Activated CD4-positive, alpha-beta T cell treated with anti-CD3 and anti-CD28 coated beads, Interleukin-2, Interleukin-4, amounts not matched to agents 100 ng/mL and 50 ng/mL, durations not matched to agents 16 hours and 8 hours (primary cell): ENCODE measurements around the gene CD81.
"Not testable (repeated sequence)": the region's sequence is repeated elsewhere in the genome, so short reads cannot be mapped to it uniquely, and the experiment has no call there.

Source experiments
- DNase-seq: peaks from one replicate; pipeline ENCODE4 v3.0.0-alpha.2; 2020; ENCODE audit warnings: low spot score

Gene CD81, protein sequence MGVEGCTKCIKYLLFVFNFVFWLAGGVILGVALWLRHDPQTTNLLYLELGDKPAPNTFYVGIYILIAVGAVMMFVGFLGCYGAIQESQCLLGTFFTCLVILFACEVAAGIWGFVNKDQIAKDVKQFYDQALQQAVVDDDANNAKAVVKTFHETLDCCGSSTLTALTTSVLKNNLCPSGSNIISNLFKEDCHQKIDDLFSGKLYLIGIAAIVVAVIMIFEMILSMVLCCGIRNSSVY

DNA sequence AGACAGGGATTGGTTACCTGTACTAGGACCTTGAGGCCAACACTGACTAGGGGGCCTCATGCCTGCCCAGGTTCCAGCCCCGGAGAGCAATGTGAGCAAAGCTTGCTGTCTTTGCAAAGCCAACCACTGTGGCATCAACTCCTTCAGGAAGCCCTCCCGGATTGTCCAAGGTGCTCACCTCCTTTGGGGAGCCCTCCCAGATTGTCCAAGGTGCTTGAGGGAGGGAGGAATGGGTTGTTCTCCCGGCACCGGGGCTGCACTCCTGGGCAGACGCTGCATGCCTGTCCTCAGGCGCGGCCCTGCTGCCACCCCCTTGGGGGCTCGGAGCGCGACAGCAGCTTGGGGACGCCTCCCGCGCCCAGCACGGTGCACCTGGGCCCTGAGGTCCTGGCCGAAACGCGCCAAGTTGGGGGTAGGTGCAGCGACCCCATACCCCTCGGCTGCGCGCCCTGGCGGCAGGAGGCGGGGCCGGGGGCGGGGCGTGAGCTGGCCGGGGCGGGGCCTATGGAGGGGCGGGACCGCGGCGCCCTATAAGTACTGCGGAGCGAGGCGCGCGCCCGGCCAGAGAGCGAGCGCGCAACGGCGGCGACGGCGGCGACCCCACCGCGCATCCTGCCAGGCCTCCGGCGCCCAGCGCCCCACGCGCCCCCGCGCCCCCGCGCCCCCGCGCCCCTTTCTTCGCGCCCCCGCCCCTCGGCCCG, at the start of gene CD81:
CD81 (plus strand) TSS at position 560 of the 701 bp plus-strand sequence. CDS start 240 bp downstream, outside the sequence.
- DNase-seq: peak; percentile 58

DNA sequence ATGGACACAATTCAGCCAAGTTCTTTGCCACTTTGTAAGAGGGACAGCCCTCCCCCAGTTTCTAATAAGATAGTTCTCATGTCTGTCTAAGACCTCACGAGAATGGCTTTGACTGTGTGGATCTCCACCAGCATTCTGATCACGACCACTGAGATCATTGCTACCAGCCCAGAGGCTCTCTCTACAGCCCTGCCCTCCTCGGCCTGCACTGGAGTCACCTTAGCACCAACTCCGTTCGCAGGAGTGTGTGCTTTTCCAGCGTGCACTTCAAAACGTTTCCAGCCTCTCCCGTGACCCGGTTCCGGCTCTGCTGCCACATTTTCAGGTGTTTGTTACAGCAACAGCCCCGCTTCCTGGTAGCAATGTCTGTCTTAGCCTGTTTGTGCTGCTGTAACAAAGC, 49.1 kb upstream of the CD81 start:
- no peak for DNase-seq

DNA sequence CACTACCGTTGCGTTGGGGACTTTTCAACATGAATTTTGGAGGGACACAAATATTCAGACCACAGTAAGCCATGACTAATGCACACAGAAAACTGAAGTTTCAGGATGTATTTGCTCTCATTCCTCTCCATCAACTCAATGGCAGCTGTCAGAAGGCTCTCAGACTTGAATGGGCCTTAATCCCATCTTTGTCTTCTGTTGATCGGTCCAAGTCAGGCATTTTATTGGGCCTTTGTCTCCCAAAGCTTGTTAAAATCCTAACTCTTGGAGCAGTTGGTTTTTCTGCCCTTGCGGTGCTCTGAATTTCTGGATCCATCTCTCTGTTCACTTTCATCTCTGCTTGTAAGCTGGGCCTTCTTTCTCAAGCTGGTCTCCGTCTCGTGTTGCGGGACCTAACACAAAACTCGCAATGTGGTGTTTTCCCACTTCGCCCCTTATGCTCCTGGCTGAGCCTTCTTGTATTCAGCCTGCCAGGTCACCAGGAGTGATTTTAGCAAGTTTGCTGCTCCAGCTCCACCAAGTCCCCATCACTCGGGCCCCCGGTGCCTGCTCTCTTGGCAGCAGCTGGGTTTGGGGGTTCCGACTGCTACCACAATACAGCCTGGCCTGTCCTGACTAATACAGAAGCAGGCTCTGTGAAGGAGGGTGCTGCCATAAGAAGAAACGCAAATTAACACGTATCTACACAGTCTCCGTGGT, 48.3 kb upstream of the CD81 start:
- DNase-seq: no peak

DNA sequence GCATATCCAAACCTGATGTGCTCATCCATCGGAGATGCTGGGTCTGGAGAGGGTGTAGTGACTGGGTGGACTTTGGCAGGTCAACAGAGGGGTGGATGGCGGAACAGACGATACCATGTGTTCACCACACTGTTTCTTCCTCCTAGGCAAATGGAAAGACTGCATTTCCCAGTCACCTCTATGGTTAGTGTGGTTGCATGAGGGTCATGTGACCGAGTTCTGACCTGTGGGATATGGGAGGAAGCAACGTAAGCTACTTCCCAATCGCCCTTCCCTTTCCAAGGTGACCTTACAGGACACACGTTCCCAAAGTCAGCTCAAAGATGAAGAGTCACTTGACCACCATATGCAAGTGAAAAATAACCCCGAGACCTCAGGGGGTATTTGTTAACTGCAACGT, 47.6 kb upstream of the CD81 start:
- DNase-seq: no peak

DNA sequence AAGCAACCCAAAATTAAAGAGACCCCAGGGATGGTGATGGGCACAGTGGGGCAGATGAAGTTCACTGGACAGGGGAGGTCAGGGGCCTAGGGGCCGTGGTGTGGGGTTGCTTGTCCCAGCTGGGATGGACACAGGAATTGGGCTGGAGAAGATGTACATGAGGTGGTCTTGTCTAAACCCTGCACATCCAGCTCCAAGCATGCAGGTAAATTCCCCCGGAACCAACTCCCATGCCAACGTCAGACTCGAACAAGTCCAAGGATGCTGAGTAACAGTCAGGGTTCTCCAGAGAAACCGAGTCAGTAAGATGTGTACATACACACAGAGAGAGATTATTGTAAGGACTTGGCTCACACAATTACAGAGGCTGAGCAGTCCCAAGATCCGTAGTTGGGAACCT, 46.4 kb upstream of the CD81 start:
- DNase-seq: no peak

DNA sequence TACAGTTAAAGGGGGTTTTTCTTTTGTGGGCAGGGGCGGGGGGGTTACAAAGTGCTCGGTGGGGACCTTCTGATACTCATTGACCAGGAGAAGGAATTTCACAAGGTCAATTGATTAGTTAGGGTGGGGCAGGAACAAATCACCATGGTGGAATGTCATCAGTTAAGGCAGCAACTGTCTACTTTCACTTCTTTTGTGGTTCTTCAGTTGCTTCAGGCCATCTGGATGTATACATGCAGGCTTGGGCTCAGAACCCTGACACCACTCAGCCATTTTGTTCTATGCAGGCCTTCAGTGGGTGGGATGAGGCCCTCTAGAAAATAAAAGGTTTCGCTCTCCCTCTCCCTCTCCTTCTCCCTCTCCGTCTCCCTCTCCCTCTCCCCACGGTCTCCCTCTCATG, 45.7 kb upstream of the CD81 start:
- no peak for DNase-seq

DNA sequence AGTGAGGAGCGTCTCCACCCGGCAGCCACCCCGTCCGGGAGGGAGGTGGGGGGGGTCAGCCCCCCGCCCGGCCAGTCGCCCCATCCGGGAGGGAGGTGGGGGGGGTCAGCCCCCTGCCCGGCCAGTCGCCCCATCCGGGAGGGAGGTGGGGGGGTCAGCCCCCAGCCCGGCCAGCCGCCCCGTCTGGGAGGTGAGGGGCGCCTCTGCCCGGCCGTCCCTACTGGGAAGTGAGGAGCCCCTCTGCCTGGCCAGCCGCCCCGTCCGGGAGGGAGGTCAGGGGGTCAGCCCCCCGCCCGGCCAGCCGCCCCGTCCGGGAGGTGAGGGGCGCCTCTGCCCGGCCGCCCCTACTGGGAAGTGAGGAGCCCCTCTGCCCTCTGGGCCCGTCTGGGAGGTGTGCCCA, 44.5 kb upstream of the CD81 start:
- not testable (repeated sequence) for DNase-seq

DNA sequence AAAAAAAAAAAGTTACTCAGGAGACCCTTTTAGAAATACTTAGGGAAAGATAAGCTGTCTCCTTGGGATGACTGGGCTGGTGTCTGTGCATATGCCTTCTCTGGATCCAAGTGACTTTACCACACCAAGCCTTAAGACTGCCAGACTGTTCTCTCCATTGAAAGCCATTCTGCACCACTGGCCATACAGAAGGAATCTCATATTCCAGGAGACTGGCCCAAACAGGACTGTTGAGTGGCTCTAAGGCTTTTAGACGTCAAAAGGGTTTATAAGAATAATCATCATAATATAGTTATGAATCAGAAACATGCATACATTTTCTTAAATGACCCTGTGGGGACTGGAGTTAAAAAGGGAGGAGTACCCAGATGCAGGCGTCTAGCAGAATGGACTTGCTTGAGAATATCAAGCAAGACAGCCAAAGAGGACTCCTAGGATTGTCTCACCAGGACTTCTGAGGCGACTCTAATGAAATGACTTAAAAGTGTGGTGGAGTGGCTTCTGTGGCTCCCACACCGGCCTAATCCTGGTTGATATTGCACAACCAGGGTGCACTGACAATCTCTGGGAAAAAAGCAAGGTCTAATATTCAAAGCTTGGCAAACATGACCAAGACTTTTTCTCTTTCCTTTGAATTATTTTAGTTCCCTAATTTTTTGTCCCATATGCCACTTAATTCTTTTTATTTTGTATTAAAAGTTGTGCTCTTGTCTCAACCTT, 43.5 kb upstream of the CD81 start:
- DNase-seq: not testable (repeated sequence)

DNA sequence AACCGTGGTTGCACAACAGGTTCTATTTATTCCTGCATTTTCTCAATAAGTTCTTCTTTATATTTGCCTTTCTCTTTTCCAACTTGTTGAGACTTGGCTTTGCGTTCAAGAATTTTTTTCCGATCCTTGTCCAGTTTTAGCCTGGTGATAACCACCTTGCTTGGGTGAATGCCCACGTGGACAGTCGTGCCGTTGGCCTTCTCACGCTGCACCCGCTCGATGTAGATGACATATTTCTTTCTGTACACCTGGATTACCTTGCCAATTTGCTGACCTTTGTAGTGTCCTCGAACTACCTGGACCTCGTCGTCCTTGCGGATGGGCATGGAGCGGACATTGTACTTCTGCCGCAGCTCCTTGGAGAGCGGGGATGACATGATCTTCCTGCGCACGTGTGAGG, 41.8 kb upstream of the CD81 start:
- DNase-seq: not testable (repeated sequence)

DNA sequence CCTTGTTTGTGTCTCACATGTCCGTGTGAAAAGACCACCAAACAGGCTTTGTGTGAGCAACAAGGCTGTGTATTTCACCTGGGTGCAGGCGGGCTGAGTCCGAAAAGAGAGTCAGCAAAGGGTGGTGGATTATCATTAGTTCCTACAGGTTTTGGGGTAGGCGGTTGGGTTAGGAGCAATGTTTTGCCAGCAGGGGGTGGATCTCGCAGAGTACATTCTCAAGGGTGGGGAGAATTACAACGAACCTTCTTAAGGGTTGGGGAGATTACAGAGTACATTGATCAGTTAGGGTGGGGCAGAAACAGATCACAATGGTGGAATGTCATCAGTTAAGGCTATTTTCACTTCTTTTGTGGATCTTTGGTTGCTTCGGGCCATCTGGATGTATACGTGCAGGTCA, 38.4 kb upstream of the CD81 start:
- not testable (repeated sequence) for DNase-seq

DNA sequence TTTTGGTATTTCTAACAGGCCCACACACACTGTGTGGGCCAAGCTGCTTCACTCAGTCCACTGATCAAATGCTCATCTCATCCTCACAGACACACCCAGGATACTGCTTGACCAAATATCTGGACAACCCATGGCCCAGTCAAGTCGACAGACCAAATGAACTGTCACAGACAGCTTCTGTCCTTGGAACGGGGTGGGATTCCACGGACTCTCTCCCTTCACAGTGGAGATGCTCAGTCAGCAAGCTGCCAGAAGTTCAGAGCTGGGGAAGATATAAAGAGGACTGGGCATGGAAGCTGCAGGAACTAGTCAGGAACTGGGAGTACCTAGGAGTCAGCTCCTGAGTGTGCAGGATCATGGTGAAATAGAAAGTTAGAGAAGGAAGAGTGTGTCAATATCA, 34.6 kb upstream of the CD81 start:
- DNase-seq: no peak

DNA sequence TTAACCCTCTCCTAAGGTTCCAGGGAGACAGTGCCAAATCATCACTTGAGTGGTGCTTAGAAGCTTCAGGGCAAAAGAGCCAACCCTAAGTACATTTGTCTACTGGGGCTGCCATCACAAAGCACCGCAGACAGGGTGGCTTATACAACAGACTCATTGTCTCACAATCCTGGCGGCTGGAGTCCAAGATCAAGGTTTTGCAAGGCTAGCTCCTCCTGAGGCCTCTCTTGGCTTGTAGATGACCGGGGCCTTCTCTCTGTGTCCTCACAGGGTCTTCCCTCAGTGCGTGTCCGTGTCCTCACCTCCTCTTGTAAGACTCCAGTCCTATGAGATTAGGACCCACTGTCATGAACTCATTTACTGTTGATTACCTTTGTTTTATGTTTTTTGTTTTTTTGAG, 34.1 kb upstream of the CD81 start:
- no peak for DNase-seq

DNA sequence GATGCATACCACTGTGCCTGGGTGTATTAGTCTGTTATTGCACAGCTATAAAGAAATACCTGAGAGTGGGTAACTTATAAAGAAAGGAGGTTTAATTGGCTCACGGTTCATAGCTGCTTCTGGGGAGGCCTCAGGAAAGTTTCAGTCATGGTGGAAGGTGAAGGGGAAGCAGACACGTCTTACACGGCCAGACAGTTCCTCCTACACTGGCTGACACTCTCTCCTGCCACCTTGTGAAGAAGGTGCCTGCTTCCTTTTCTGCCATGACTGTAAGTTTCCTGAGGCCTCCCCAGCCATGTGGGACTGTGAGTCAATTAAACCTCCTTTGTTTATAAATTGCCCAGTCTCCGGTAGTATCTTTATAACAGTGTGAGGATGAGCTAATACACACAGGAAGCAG, 33.6 kb upstream of the CD81 start:
- no peak for DNase-seq

DNA sequence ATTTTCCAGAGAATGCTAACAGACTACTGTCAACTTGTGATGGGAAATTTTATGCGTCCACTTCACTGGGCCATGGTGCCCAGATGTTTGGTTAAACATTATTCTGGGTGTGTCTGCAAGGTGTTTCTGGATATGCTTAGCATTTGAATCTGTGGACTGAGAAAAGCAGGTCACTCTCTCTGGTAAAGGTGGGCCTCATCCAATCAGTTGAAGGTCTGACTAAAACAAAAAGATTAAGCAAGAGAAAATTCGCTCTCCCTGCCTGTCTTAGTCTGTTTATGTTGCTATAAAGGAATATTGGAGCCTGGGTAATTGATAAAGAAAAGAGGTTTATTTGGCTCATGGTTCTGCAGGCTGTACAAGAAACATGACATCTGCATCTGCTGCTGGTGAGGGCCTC, 32.1 kb upstream of the CD81 start:
- no peak for DNase-seq

DNA sequence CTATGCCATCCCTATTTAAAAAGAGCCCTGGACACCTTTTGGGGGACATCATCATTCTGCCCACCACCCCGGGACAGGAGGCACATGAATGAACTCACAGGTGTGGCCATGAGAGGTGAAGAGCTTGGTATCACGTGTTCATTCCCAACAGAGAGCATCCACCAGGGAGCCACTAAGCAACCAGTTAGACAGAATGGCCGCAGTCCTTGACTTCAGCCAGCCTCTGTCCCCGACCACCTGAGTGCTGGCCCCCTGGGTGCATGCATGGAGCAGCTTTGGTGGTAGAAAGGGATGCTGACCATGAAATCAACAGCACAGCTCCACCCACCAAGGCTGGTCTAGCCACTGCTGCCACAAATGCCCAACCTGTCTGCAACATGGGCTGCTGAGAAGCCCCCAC, 31.1 kb upstream of the CD81 start:
- no peak for DNase-seq

DNA sequence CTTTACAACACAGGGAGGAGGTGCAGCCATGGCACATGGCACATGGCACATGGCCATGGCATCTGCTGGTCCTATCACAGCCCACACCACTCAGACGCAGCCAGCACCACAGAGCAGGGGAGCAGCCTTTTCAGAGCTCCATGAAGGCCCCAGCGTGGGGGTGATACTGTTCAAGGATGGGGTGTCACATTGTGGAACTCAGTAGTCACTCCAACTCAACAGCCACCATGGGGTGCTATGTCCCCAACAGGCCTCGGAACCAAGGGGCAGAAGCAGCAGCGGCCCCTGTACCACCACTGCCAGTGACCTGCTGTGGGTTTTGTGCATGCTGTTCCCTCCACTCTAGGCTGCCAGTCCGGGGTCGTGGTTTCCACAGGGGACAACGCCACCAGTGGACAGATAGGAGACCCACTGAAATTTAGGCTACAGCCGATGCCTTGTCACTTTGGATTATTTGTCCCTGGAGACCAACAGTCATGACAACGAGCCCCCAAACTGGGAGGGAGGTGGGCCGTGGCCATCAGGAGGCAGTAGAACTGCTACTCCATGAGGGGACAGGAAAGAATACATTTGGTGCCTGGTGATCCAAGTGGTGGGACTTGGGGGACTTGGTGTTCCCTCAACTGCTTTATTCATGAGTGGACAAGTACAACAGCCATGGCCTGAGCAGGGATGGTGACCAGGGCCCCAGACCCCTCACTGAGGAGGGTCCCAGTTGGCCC, 30.4 kb upstream of the CD81 start:
- no peak for DNase-seq

DNA sequence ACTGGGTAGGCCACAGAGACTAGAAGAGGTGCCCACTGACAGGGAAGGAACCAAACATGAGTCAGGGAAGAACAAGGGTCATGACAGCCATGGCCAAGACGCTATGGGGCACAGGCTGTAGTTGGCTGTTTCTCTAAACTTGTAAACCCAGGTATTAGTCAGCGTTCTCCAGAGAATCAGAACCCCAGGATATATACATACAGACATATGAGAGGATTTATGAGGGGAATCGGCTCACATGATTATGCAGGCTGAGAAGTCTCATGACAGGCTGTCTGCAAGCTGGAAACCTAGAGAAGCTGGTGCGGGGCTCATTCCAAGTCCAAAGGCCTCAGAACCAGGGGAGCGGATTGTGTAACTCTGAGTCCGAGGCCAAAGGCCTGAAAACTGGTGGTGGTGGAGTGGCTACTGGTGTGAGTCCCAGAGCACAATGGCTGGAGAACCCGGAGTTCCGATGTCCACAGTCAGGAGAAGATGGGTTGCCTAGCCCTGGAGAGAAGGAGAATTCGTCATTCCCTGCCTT, 29.7 kb upstream of the CD81 start:
- no peak for DNase-seq

DNA sequence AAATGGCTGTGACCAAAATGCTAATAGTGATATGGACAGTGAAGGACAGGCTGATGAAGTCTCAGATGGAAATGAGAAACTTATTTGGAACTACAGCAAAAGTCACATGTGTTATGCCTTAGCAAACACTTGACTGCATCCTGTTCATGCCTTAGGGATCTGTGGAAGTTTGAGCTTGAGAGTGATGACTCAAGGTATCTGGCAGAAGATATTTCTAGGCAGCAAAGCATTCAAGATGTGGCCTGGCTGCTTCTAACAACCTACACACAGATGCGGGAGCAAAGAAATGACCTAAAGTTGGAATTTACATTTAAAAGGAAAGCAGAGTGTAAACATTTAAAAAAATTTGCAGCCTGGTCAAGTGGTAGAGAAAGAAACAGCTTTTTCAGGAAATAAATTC, 28.1 kb upstream of the CD81 start:
- no peak for DNase-seq

DNA sequence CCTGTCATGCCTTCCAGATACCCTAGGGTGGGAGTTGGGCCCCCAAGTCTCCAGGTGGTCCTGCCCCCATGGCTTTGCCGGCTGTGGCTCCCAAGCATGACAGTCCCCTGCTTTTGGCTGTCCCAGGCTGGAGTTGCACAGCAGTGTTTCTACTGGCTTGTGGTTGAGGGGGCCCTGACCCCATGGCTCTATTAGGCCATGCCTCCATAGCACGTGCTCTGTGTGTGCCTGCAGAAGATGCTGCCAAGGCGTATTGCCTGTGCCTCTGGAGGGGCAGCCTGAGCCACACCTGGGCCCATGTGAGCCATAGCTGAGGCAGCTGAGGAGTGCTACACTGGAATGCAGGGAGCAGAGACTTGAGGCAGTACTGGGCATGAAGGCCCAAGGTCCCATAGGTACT, 25.4 kb upstream of the CD81 start:
- no peak for DNase-seq

DNA sequence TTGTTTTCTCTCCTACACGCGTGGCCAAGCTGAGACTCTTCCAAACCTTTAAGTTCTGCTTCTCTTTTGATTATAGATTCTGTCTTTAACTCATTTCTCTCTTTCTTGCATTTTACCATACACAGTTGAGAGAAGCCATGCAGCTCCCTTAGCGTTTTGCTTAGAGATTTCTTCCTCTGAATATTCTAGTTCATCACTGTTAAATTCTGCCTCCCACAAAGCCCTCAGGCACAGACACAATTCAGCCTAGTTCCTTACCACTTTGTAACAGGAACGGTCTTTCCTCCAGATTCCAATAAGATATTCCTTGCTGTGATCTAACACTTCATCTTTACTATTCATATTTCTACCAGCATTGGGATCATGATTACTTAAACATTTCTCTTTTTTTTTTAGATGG, 24.7 kb upstream of the CD81 start:
- no peak for DNase-seq

DNA sequence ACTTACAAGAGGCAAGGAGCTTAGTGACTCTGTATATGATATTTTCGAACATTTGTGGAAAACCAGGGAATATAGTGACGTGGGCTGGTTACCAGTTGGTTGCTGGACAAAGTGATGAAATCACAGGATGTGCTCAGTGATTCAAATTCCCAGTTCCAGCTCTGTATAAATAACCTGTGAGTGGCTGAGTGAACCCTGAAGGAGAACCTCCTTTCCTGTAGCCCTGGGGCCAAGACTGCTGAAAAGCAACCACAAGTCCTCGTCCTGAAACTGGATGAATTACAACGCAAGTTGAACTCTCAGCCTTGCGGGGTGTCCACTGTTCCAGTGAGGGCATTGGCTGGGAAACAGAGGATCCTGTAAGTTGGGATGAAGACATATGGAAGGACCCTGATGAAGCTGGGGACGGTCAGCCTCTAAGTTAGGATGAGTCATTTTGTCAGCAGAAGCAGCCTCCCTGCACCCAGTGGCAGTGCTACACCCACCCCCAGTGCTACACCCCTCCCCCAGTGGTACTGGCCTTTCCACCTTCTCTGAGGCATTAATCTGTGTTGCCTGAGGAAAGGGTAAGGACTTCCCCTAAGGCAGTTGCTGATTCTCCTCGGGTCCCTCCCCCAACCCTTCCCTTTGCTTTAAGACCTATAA, 22.0 kb upstream of the CD81 start:
- no peak for DNase-seq
